Renal pelvis (tissue), 4 donors: ENCODE data around the gene PRR29. TPM values are rescaled to one million over a fixed set of nuclear protein-coding genes. Genes with fewer than 3 reads are reported as not detected.
"Not testable (repeated sequence)": the region's sequence is repeated elsewhere in the genome, so short reads cannot be mapped to it uniquely, and the experiment has no call there.

Source experiments
- DNase-seq: peaks from one replicate; pipeline ENCODE4 v3.0.0-alpha.2; 2013
- polyA plus RNA-seq, 3 donors: library from polyadenylated mRNA; unstranded; fragments of 120-200 nt; gene quantifications; one replicate each; pipeline ENCODE4 v1.2.1, GENCODE V29; 2013; ENCODE audit not compliant: insufficient read length in 3 of 3

Gene PRR29
- polyA plus RNA-seq, 3 donors = 4.2 to 4.8 (median 4.3) TPM

DNA sequence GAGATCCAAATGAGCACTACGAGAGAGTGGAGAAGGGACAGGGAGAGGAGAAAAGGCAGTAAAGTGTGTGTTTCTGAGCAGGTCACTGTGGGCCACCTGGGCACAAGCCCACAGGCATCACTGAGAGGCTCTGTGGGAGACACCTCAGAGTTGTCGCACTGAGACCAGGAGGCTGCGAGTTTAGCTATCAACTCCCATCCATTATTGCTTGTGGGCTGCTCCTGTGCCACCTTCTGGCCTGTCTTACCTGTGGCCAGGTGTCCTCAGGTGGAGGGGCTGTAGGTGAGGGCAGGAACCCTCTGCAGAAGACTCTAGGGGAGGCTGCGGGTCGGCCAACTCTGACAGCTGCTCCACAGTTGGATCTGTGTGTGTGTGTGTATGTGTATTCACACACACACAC, 2.5 kb upstream of the PRR29 start:
- no peak for DNase-seq

DNA sequence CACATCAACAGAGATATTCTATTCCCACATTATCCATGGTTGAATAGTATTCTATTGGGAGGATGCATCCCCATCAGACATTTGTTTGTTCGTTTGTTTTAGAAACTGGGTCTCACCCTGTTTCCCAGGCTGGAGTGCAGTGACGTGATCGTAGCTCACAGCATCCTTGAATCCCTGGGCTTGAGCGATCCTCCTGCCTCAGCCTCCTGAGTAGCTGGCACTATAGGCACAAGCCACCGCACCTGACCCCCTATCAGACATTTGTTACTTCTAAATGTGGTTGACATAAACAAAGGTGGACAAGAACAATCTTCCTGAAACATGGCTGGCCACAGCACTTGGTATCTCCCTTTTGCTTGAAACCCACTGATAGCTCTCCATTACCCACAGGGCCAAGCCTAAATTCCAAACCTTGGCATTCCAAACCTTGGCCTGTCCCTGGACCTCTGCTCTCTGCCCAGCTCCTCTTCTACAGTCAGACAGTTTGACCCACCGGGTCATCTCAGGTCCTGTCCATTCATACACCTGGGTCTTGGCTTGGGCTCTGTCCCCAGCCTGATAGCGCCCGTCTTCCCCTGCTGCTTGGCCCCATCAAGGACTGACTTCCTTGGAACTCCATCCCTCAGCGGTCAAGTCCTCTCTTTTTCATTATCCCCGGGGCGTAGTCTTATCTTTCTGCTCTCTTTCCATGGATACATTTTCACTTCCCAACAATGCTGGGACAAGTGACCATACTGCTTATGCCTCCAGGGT, 1.5 kb upstream of the PRR29 start:
- no peak for DNase-seq

DNA sequence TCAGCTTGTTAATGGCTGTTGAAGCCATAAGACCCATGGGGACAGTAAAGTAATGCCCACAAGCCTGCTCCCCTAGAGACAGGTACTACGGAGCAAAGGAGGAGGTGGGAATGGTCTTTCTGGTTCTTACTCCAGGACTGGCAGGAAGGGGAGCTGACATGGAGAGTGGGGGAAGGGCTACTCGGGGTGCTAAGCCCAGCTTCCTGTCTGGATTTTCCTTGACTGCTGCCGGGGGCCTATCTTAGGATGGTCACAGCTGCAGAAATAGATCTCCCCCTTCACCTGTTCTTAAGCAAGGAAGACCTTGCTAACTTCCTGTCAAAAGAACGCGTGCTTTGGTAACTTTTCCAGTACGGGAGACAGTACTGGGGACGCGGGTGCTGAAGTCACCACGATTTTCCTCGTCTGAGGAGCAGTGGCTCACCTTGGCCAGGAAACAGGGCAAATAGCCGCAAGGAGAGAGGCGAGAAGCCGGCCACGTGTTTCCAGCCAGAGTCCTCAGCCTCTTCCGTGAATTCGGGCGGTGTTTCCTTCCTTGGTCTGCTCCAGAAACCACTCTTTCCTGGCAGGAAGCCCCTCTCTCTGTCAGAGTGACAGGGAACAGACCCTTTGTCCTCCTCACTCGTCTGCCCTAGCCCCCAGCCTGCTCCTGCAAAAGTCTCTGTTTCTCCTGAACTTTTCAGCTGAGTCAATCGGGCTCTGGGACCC, 656 bp upstream of the PRR29 start:
- DNase-seq = no peak

DNA sequence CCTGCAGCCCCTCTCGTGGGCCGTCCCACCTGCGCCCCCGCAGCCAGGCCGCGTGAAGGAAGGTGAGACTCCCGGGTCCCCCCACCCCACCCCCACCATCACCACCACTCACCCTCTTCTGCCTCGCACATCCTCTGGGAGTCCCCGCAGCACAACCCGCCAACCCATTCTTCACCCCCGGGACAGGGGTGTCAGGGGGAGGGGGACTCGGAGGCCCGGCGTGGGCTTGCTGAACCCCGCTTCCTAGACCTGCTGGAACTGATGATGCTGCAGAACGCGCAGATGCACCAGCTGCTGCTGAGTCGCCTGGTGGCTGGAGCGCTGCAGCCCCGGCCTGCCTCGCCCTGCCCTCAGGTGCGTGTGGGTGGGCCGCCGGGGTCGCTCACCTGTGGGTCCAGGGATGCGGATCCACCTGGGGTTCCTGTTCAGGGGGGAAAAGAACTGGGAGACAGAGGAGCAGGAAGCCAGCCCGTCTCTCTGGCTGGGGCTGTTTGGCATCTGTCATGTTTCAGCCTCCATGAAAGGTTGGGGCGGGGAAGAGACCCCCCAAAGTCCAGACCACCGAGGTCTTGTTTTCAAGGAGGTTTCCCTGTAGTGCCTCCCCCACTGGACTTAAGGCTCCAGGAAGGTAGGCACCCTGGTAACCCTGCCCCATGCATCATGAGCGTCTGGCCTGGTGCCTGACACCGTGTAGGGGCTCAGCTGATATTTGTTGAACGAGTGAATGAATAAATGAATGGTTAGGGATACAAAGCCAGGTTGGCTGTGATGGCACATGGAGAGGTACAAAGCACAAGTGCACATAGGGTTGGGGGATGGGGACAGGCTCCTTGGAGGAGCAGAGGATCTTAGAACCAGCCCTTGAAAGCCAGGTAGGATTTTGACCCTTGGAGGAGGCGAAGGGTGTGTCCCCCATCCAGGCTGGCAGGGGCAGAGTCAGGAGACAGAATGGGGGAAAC, 849 bp downstream of the PRR29 start:
- DNase-seq = no peak

DNA sequence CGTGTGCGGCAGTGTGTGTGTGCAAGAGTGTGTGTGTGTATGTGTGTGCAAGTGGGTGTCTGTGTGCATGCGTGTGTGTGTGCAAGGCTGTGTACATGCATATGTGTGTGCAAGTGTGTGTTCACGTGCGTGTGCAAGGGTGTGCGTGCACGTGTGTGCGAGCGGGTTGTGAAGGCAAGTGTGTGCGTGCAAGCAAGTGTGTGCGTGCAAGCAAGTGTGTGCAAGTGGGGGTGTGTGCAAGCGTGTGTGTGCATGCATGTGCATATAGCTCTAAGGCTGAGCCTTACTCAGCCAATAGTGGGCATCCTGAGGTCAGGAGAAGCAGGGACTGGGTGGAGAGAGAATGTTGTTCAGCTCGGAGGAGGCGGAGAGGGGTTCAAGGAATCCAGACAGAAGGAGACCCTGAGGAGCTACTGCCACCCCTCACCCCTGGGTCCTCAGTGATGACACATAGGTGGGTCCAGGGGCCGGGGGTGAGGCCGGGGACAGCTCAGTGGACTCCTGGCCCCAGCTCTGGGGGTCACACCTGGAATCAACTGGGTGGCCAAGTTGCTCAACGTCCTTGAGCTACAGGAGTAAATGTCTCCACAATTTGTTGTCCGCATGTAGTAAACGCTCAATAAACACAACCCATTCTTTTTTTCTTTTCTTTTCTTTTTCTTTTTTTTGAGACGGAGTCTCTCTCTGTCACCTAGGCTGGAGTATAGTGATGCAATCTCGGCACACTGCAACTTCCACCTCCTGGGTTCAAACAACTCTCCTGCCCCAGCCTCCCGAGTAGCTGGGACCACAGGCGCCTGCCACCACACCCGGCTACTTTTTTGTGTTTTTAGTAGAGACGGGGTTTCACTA, 1.8 kb downstream of the PRR29 start:
- DNase-seq = no peak

DNA sequence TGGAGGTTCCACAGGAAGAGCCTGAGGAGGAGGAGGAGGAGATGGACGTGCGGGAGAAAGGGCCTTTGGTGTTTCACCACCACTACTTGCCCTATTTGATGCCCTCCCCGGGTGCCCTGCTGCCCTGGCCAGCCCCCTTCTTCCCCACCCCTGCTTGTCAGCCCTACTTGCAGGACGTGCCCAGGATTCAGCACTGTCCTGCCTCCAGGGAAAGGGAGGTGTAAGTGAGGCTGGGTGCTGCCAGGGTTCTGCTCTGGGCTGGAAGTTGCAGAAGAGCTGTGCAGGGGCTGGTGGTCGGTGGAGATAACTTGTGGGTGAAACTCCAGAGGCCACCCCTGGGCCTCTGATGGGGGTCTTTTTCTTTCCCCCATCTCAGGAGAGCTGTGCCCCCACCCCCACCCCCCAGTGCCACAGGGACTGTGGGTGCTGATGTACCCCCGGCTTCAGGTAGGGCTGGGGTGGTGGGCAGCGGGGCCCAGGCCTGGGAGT, 3.0 kb downstream of the PRR29 start:
- no peak for DNase-seq

DNA sequence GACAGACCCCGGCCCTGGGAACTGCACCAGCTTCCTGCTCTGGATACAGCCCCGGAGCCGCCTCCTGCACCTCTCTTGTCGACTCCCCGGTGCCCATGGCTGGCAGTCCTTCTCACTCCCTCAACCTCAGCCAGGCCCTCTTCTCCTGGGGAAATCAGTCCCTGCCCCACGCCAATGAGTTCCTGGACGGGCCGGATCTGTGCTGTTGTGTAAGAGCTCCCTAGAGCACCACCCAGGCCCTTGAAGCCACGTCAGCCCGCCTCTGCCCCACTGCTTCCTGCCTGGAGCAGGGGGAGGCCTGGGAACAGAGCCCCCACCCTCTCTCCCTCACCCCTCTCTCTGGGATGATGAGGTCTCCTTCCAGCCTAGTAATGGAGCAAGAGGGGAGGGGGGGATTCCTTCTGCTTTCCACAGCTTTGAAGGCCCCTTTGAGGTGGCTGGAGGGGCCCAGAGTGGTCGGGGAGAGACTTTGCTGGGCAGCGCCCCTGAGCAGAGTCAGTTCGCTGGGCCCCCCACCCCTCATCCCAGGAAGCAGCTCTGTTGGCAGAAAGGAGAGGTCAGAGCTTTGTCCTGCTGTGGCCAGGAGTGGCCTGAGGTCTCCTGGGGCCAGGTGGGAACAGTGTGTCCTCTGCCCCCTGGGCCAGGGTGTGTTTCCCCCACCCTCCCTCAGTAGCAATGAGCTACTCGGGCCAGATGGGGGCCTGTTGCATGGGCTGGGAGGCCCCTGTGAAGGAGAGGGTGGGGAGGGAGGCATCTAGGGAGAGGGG, 3.8 kb downstream of the PRR29 start:
- no peak for DNase-seq

DNA sequence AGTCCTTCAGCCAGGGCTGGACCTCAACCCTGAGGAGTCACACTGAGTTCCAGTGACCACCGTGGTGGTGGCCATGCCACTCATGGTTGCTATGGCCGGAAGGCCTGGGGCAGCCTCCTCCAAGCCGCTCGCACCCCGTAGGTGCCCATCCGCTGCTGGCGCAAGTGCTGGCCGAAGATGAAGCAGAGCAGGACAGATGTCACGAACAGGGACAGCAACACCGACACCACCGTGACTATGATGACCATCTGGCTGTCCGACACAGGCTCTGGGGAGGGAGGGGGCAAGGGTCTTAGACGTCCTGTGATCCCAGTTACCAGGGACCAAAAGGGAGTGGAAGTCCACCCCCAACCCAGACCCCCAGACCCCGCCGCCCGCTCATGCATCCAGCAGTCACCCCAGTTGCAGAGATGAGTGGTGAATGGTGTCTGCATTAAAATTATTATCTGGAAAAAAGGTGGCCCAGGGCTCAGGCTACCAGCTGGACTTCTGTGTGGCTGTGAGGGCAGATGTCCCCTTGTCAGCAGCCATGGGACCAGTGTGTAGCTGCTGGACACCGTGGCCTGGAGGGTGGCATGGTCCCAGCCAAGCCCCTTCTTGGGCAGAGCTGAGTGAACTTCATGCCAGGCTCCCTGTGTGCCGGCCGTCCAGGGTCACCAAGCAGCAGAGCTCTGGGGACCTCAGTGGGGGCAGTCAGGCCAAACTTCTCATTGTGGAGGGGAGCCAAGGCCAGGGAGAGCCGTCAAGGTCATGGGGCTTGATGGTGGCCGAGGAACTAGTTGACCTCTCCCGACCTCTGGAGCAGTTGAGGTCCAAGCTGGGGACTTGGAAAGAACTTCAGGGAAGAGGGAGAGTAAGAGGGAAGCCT, 4.7 kb downstream of the PRR29 start:
- no peak for DNase-seq

DNA sequence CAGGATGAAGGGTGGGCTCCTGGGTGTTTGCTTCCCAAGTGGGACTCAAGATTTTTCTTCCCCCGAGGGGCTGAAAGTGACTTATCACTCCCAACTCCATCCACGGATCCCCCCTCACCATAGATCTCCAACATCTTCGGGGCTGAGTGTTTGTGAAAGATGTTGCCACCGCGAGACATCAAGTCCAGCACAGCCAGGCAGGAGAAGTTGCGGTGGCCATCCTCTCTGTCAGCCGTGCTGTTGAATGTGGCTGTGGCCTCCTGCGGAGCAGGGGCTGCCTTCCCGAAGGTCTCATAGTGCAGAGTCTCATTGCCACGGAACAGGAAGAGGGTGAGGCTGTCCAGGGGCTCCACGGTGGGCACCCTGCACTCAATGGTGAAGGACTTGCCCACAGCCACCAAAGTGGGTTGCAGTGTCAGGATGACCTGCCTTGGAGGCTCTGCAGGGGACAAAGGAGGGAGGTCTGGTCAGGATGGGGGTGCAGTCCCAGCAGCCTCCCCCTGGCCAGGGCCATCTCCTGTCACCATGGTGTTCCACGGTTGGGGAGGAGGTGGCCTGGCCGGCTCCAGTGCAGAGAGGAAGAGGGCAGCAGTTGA, 5.5 kb downstream of the PRR29 start:
- DNase-seq = no peak

DNA sequence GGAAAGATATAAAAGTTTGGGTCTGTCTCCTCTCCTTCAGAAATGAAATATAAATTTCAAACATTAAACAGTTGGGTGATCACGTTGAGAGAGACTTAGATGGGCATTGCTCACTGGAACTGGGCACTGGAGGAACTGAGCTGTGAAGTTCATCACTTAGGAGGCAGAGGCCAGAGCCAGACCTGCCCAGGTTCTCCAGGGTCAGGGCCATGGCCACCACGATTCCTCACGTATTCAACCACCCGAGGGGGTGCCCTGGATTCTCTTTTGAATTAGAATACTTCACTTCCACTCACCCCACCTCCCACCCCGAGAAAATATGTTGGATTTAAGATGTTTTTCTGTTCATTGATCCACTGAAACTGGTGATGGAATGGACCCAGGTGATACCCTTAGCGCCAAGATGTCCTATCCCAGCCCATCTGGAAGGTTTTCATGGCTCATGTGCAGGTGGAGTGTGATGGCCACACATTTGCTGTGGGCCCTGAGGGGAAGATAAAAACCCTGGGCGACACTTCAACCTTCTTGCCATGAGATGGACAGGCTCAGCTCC, 6.1 kb downstream of the PRR29 start:
- DNase-seq = no peak

DNA sequence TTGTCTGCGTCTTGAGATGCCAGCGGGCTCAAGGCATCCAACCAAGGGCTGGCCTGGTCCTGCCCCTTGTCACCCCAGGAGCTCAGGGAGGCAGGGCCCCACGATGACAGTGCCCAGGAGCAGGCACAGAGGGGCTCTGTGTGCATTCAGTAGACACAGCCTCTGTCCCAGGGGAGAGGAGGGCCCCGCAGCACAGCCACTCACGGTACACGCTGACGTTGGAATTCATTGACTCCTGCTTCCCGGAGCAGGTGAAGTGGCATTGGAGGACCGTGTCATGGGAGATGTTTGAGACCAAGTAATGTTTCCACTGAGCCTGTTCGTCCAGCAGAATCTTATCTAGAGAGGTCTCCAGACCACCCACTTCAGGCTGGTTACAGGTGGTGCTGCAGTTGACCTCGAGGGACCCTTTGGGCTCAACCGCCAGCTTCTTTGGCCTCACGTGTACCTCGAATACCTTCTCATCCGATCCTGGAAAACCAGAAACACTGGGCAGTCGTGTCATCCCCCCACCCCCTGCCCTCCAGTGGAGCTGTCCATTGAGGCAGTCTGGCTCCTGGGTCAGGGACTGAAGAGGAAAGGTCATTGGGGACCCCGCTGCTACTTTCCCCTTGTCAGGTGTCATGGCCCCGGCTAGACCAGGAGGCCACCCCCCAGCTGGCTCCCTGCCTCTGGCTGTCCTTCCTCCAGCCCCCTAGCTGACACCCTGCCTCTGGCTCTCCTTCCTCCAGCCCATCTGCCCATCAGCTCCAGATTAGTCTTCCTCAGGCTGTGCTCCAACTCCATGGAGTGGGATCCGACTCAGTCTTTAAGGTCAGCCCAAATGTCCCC, 7.0 kb downstream of the PRR29 start:
- no peak for DNase-seq

DNA sequence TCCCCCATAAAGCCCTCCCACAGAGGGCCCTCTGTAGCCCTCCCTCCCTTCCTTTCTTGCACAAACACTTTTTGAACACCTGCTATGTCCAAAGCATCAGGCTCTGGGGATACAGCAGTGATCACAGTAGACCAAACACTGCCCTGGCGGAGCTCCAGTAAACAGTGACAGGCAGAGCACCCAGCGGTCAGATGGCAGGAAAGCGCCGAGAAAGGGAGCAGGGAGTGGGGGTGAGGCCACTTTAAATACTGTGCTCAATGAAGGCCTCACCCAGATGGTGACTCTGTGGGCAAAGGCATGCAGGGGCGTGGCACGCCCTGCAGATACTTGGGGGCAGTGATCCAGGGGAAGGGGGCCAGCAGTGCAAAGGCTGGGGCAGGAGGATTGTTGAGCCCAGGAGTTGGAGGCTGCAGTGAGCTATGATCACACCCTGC, 7.6 kb downstream of the PRR29 start:
- DNase-seq = no peak

DNA sequence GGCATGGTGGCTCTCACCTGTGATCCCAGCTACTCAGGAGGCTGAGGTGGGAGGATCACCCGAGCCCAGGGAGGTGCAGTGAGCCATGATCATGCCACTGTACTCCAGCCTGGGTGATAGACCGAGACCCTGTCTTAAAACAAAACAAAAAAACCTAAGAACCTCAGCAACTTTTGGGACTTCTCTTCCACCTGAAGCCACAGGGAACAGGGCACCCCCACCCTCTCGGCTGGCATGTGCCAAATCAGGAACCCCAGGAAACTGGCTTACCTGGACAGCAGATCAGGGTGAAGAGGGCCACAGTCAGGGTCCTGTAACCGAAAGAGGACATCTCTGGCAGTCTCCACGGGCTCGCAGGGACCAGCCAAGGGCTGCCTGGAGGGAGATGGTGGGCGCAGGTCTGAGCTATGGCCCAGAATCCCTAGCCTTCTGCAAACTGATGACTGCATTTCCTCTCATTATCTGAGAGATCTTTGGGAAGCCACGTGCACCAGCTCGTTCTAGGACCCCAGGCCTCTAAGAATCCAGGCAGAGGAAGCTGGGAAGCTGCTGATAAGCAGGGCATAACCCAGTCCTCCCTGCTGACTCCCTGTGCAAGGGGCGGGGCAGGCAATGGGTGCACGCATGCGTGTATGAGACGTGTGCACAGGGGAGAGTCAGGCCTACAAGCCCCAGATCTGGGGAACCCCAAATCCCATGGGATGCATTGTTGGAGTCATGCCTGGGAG, 8.4 kb downstream of the PRR29 start:
- DNase-seq = no peak

DNA sequence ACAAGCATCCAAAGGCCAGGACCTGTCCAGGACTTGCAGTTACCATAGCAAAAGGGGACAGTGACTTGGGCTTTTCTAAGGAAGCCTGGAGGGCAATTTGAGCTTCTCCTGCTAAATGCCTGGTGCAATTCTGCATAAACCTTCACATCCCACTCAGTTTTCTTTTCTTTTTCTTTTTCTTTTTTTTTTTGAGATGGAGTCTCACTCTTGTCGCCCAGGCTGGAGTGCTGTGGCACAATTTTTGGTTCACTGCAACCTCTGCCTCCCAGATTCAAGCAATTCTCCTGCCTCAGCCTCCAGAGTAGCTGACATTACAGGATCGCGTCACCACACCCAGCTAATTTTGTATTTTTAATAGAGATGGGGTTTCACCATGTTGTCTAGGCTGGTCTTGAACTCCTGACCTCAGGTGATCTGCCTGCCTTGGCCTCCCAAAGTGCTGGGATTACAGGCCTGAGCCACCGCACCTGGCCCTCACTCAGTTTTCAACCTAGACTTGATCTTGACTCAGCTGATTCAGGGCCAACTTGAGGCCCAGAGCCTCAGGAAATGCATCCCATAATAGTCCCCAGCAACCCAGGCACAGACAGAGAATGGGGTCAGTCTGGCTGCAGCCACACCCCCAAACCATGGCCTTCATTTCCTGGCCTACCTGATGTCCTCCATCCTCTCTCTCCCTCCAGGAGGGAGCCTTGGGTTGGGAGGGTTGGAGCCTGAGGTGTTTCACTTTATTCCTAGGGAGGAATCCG, 9.1 kb downstream of the PRR29 start:
- DNase-seq = not testable (repeated sequence)

DNA sequence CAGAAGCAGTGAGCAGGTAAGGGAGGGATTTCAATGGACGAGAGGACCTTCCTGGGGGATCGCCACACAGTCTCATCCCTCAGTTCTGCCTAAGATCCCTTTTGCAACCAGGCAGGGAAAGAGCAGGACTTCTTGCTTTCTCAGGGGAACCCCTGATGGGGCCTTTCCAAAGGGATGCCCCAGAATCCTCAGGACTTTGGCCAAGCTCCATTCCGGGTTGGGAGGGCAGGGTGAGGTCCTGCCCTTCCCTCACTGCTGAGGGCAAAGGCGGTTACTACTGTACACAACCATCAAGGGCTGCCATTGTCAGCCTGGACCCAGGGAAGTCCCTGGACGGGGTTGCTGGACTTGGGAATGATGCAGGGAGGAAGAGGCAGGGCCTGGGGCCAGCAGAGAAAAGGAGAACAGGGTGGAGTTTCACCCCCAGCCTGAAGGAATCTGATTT, 9.7 kb downstream of the PRR29 start:
- no peak for DNase-seq

DNA sequence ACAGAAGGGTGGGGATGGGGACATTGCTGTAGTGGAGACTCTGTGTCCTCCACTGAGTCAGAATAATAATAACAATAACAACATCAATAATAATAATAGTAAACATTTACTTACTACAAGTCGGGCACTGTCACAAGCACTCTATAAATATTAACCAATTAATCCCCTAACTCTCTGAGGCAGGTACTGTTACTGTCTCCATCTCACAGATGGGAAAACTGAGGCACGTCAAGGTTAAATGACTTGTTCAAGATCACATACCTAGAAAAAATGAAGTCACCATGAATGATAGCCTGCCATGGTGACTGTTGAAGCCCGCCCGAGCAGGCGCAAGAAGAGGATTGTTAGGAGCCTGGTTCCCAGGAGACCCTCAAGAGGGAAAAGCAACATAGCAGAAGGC, 10.2 kb downstream of the PRR29 start:
- no peak for DNase-seq
